Fibroblast of pulmonary artery (primary cell): ENCODE measurements around the gene CCDC78.

Experiments used
- DNase-seq: peaks from one replicate; pipeline ENCODE4 v3.0.0-alpha.2; 2010; ENCODE audit warnings: low read depth
- H3K4me3 ChIP-seq: replicated peaks from 2 replicates; pipeline ENCODE4 v1.5.1; 2011; ENCODE audit warnings: low read depth, mild to moderate bottlenecking, control low read depth, low read length, moderate library complexity
- CTCF ChIP-seq: IDR thresholded peaks from 2 replicates; pipeline ENCODE4 v1.5.1; 2011; ENCODE audit warnings: mild to moderate bottlenecking, control low read depth, low read length, inconsistent platforms; ENCODE audit errors: missing control alignments

Gene CCDC78

GRCh38 chr16:706189-707061 lies 19.8 kb downstream of the CCDC78 start:
- DNase-seq, result no peak
- no peak for TF ChIP-seq CTCF
- no peak overlapping the region for H3K4me3 ChIP-seq

- H3K4me3 ChIP-seq, result no peak within 1 kb of the TSS
Observed at GRCh38 chr16:705431-706188, 20.6 kb downstream of the CCDC78 start, which contains the start of gene FBXL16. Gene FBXL16, minus strand, starts transcription at chr16:705801. Its CDS starts 8,396 bp downstream, at chr16:697405.

GRCh38 chr16:704552-705380 lies 21.5 kb downstream of the CCDC78 start:
- DNase-seq, result no peak
- TF ChIP-seq CTCF, result no peak
- no peak overlapping the region for H3K4me3 ChIP-seq

More at GRCh38 chr16:705431-706188, 20.6 kb downstream of the CCDC78 start, which contains the start of gene FBXL16:
- TF ChIP-seq CTCF, result no peak
- DNase-seq, result no peak

GRCh38 chr16:704047-704446 lies 22.2 kb downstream of the CCDC78 start:
- no peak for DNase-seq
- H3K4me3 ChIP-seq, result no peak overlapping the region
- TF ChIP-seq CTCF, result no peak

- no peak for TF ChIP-seq CTCF
Observed at GRCh38 chr16:703406-703805, 22.8 kb downstream of the CCDC78 start.

GRCh38 chr16:702341-702740 lies 23.9 kb downstream of the CCDC78 start:
- DNase-seq, result no peak
- no peak for TF ChIP-seq CTCF
- H3K4me3 ChIP-seq, result no peak overlapping the region

More at GRCh38 chr16:703406-703805, 22.8 kb downstream of the CCDC78 start:
- DNase-seq, result no peak
- no peak overlapping the region for H3K4me3 ChIP-seq
